GM19023 (cell line): ENCODE results near the gene TTC5.
"Not testable (repeated sequence)": the region's sequence is repeated elsewhere in the genome, so short reads cannot be mapped to it uniquely, and the experiment has no call there.

Experiments used
- ATAC-seq: cut with Tn5 transposase; IDR thresholded peaks from one replicate; pipeline ENCODE4 v1.9.1; 2021; ENCODE audit warnings: mild to moderate bottlenecking, moderate library complexity; ENCODE audit not compliant: unreplicated experiment

TTC5 gene

GRCh38 chr14:20314026-20314425 is 8.3 kb upstream of the TTC5 start:
- ATAC-seq, result no peak

GRCh38 chr14:20306079-20306423 is 300 bp upstream of the TTC5 start:
- no peak for ATAC-seq

- ATAC-seq, result no peak
Measured at GRCh38 chr14:20302042-20302755, 3.6 kb downstream of the TTC5 start.

- ATAC-seq, result peak; percentile 85
Measured at GRCh38 chr14:20295067-20295466, 10.7 kb downstream of the TTC5 start.

GRCh38 chr14:20294636-20295035 is 11.1 kb downstream of the TTC5 start:
- no peak for ATAC-seq

GRCh38 chr14:20281998-20282397 is 23.8 kb downstream of the TTC5 start:
- ATAC-seq, result not testable (repeated sequence)

GRCh38 chr14:20280265-20280664 is 25.5 kb downstream of the TTC5 start:
- ATAC-seq, result not testable (repeated sequence)

- ATAC-seq, result no peak
Measured at GRCh38 chr14:20278414-20278813, 27.3 kb downstream of the TTC5 start.

GRCh38 chr14:20277409-20277808 is 28.3 kb downstream of the TTC5 start:
- no peak for ATAC-seq

- ATAC-seq, result no peak
Measured at GRCh38 chr14:20274062-20274461, 31.7 kb downstream of the TTC5 start.

- not testable (repeated sequence) for ATAC-seq
Measured at GRCh38 chr14:20264361-20264760, 41.4 kb downstream of the TTC5 start.

- ATAC-seq, result no peak
Measured at GRCh38 chr14:20262642-20263128, 43.1 kb downstream of the TTC5 start.

GRCh38 chr14:20247646-20248246 is 58.0 kb downstream of the TTC5 start:
- no peak for ATAC-seq
